ENCODE measurements around the gene ZNF683. TPM values are rescaled to one million over a fixed set of nuclear protein-coding genes. Genes with fewer than 3 reads are reported as not detected.

The ZNF683 gene
- total and polyA plus RNA-seq, 9 of the 15 experiments (the other 6 are each of a cell fraction or from before 2014, with no cell fraction given), result not detected

GRCh38 chr1:26404641-26405040, 32.1 kb upstream of the ZNF683 start:
- Histone ChIP-seq H3K27ac (ENCODE audit: extremely low read depth, low read depth, low read length) (no peak overlapping the region), H3K4me3 (no peak overlapping the region), H3K4me2 (ENCODE audit: insufficient read depth, low read length) (no peak overlapping the region), H3K27me3 (ENCODE audit: control insufficient read depth in 2 of 2, insufficient read depth in 2 of 2, low read length in 2 of 2) (peaks cover 7 to 20% of the 10 kb centered on the region in 2 experiments; a peak in 4 of 5 replicates), H2AFZ (ENCODE audit: low read depth, low read length) (no peak overlapping the region), H3K4me1 (replicated peaks in 1 of 2; ENCODE audit: control insufficient read depth in 2 of 2, insufficient read depth in 2 of 2, low read length in 2 of 2) (peaks cover 2 to 7% of the 10 kb centered on the region in 2 experiments; a peak in 4 of 5 replicates), H3K9me3 (replicated peaks; ENCODE audit: control insufficient read depth, insufficient read depth, low read depth, low read length) (no peaks in the 10 kb centered on the region), H4K20me1 (replicated peaks; ENCODE audit: control insufficient read depth, insufficient read depth, low read length) (peaks cover 5% of the 10 kb centered on the region; the same call in 1 of the 2 replicates), H3K9ac (ENCODE audit: insufficient read depth in 1 of 2, low read depth in 2 of 2, low read length in 2 of 2) (no peak overlapping the region), H3K79me2 (ENCODE audit: control insufficient read depth, insufficient read depth, low read length) (no peaks in the 10 kb centered on the region), H3K9me1 (ENCODE audit: control insufficient read depth, insufficient read depth, low read length) (no peaks in the 10 kb centered on the region), H3K36me3 (ENCODE audit: control insufficient read depth, insufficient read depth, low read length) (no peaks in the 10 kb centered on the region)
- ChIA-PET CTCF (ENCODE audit: low intra/inter-chr PET ratio) (interaction anchor here (0.6 kb wide), 1 partner anchor 40 kb away, joined by 3 read pairs; no protein-coding TSS in a partner anchor), POLR2A (interaction anchor here (1.1 to 2.1 kb wide), 3 partner anchors 9 to 122 kb away, joined by 3 to 5 read pairs (median 3); no protein-coding TSS in a partner anchor)
- DNase-seq (ENCODE audit: extremely low read depth in 1 of 4, low spot score in 3 of 4) (no peak), ATAC-seq (no peak), FAIRE-seq (no peak)
- BruUV-seq (replicated peaks), result no TSS peak
- intact Hi-C loops (cut with micrococcal nuclease), result no loop called here
- in situ Hi-C loops (cut with MboI), result no loop called here
- 42% methylated on average over 2 of the region's 2 CpGs for WGBS (ENCODE audit: insufficient coverage, low coverage, missing lambda C conversion rate)
- TF ChIP-seq KDM1A (IDR thresholded peaks at IDR 0.05) (no peak), USF2 (CRISPR knock-in tag; IDR thresholded peaks at IDR 0.05) (no peak), GATA2 (CRISPR knock-in tag; IDR thresholded peaks at IDR 0.05) (no peak), CGGBP1 (CRISPR knock-in tag; IDR thresholded peaks at IDR 0.05) (no peak), NBN (IDR thresholded peaks at IDR 0.05; ENCODE audit: low read depth) (no peak), SMAD4 (CRISPR knock-in tag; conservative IDR thresholded peaks at IDR 0.05) (no peak), NR4A1 (CRISPR knock-in tag; IDR thresholded peaks at IDR 0.05) (no peak), NR4A1 (tag; IDR thresholded peaks at IDR 0.05) (no peak), YBX1 (IDR thresholded peaks at IDR 0.05) (no peak)
